Gastrocnemius medialis (tissue), 4 donors: ENCODE measurements around the gene TNK1.

Source experiments
- POLR2A ChIP-seq, 2 donors: fragments of 450-650 bp; IDR thresholded peaks; one replicate each; pipeline ENCODE4 v1.6.1; 2017; ENCODE audit warnings: antibody characterized with exemption in 2 of 2, mild to moderate bottlenecking in 2 of 2, moderate library complexity in 2 of 2
- TF ChIP-seq, protein P1 (sequence below), 5 experiments: fragments of 450-650 bp in 3 of 5; fragments of 200-600 bp in 2 of 5; sonication (generic) in 2 of 5; IDR thresholded peaks in 4 of 5; conservative IDR thresholded peaks in 1 of 5; 1 replicate in 4 of 5; 2 replicates in 1 of 5; pipeline ENCODE4 v1.5.1; 2016 to 2019; ENCODE audit warnings: antibody characterized with exemption in 5 of 5, mild to moderate bottlenecking in 3 of 5, moderate library complexity in 3 of 5

DNA sequence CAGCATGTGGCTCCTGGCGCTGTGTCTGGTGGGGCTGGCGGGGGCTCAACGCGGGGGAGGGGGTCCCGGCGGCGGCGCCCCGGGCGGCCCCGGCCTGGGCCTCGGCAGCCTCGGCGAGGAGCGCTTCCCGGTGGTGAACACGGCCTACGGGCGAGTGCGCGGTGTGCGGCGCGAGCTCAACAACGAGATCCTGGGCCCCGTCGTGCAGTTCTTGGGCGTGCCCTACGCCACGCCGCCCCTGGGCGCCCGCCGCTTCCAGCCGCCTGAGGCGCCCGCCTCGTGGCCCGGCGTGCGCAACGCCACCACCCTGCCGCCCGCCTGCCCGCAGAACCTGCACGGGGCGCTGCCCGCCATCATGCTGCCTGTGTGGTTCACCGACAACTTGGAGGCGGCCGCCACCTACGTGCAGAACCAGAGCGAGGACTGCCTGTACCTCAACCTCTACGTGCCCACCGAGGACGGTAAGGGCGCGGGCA is 27.4 kb downstream of the TNK1 start:
- TF ChIP-seq, protein P1, sequence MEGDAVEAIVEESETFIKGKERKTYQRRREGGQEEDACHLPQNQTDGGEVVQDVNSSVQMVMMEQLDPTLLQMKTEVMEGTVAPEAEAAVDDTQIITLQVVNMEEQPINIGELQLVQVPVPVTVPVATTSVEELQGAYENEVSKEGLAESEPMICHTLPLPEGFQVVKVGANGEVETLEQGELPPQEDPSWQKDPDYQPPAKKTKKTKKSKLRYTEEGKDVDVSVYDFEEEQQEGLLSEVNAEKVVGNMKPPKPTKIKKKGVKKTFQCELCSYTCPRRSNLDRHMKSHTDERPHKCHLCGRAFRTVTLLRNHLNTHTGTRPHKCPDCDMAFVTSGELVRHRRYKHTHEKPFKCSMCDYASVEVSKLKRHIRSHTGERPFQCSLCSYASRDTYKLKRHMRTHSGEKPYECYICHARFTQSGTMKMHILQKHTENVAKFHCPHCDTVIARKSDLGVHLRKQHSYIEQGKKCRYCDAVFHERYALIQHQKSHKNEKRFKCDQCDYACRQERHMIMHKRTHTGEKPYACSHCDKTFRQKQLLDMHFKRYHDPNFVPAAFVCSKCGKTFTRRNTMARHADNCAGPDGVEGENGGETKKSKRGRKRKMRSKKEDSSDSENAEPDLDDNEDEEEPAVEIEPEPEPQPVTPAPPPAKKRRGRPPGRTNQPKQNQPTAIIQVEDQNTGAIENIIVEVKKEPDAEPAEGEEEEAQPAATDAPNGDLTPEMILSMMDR (IDR thresholded peaks at IDR 0.05 in 4 of 5, conservative IDR thresholded peaks at IDR 0.05 in 1 of 5), result no peak
- TF ChIP-seq POLR2A (IDR thresholded peaks at IDR 0.05), result no peak
